ENCODE data around the gene LRMDA.

DNA sequence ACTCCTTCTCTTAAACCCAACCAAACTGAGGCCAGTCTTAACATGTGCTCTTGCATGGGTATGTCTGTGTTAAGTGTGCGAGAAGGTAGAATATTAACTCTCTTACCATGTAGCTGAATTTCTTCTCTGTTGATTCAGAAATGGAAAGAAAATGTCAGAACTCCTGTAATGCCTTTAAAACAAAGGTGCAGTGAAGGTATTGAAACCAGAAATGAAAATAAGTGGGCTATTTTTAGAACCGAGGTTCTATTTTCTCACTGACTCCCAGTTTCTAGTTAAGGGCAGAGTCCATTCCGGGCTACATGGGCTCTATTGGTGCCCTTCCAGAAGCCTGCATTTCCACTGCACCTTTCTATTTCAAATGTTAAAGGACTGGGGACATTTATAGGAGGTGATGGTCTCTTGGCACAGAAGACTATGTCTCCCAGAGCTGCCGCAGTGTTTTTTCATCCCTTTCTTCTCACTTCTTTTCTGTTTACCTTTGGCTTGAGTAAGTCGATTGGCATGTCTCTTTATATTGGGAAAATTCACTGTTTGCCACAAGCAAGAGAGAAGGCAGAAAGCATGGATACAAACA is 174.9 kb downstream of the LRMDA start:
- TF ChIP-seq, protein P1, sequence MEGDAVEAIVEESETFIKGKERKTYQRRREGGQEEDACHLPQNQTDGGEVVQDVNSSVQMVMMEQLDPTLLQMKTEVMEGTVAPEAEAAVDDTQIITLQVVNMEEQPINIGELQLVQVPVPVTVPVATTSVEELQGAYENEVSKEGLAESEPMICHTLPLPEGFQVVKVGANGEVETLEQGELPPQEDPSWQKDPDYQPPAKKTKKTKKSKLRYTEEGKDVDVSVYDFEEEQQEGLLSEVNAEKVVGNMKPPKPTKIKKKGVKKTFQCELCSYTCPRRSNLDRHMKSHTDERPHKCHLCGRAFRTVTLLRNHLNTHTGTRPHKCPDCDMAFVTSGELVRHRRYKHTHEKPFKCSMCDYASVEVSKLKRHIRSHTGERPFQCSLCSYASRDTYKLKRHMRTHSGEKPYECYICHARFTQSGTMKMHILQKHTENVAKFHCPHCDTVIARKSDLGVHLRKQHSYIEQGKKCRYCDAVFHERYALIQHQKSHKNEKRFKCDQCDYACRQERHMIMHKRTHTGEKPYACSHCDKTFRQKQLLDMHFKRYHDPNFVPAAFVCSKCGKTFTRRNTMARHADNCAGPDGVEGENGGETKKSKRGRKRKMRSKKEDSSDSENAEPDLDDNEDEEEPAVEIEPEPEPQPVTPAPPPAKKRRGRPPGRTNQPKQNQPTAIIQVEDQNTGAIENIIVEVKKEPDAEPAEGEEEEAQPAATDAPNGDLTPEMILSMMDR (IDR thresholded peaks at IDR 0.05), result no peak
- no peak for TF ChIP-seq POLR2AphosphoS5 (IDR thresholded peaks at IDR 0.05)
- TF ChIP-seq POLR2A (IDR thresholded peaks at IDR 0.05), result no peak
- TF ChIP-seq EP300 (IDR thresholded peaks at IDR 0.05), result no peak
